ENCODE measurements around the gene F11.
"Not testable (repeated sequence)": the region's sequence is repeated elsewhere in the genome, so short reads cannot be mapped to it uniquely, and the experiment has no call there.

Gene F11

GRCh38 chr4:186265683-186266652 is at the start of gene F11:
TSS of gene F11 (plus strand) at chr4:186266189. CDS start at chr4:186267137, 948 bp downstream.
- no peak for DNase-seq

- no peak for DNase-seq
Measured at GRCh38 chr4:186216465-186217024, 49.4 kb upstream of the F11 start.

DNA sequence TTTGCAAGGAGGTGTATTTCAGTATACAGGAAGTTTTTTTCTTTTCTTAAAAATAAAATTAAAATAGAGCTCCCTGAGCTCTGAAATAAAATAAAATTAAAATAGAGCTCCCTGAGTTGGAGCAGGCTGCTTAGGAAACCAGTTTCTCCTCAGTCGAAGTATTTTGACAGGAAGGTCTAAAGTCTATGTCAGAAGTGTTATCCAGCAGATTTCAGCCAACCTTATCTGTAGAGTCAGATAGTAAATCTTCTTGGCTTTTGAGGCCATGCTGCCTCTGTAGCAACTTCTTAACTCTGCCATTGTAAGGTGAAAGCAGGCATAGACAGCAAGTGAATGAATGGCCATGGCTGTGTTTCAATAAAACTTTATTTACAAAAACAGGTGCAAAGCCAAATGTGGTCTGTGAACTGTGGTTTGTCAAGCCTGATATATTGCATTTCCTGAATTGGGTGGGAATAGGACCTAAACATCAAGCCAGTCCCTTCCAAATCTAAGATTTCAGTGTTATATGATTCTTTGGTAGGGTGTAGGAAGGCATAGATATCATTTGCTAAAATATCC is 48.2 kb upstream of the F11 start:
- DNase-seq = no peak

DNA sequence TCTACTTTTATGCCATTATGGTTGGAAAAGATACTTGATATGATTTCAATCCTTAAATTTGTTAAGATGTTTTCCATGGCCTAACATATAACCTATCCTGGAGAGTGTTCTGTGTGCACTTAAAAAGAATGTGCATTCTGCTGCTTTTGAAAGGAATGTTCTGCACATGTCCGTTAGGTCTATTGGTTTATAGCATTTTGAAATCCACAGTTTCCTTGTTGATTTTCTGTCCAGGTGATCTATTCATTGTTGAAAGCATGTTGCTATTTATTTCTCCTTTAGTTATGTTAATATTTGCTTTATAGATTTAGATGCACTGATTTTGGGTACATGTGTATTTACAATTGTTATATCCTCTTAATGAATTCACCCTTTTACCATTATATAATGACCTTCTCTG is 44.4 kb upstream of the F11 start:
- DNase-seq = no peak

DNA sequence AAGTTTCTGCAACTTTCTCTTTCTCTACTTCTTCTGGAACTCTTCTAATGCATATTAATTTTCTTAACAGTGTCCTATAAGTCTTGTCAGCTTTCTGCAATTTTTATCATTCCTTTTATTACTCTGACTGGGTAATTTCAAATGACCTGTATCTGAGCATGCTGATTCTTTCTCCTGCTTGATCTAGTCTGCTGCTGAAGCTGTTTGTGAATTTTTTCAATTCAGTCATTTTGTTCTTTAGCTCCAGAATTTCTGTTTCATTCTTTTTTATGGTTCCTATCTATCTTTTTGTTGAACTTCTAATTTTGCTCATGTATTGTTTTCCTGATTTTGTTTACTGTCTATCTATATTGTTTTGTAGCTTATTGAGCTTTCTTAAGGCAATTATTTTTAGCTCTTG is 40.1 kb upstream of the F11 start:
- no peak for DNase-seq

- DNase-seq = no peak
Measured at GRCh38 chr4:186226521-186227189, 39.3 kb upstream of the F11 start.

DNA sequence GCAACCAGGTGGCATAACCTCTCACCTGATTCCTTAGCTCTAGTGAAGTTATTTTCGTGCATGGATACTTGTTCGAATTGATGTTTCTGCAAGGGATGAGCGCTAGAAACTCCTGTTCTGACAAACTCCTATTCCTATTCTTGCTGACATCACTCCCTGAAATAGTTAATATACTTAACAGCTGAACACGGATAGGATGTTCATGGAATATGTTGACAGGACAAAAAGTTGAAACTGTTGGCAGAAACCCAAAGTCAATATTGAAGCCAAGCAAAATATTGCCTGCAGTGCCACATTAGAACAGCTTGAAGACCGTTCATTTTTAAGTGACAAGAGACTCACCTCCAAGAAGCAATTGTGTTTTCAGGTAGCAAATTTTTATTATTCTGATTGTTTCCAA is 38.8 kb upstream of the F11 start, which contains the start of gene KLKB1:
Gene KLKB1 (plus strand): TSS at position 287 of the 400 bp plus-strand sequence. CDS start 689 bp downstream, outside the sequence.
- no peak for DNase-seq

DNA sequence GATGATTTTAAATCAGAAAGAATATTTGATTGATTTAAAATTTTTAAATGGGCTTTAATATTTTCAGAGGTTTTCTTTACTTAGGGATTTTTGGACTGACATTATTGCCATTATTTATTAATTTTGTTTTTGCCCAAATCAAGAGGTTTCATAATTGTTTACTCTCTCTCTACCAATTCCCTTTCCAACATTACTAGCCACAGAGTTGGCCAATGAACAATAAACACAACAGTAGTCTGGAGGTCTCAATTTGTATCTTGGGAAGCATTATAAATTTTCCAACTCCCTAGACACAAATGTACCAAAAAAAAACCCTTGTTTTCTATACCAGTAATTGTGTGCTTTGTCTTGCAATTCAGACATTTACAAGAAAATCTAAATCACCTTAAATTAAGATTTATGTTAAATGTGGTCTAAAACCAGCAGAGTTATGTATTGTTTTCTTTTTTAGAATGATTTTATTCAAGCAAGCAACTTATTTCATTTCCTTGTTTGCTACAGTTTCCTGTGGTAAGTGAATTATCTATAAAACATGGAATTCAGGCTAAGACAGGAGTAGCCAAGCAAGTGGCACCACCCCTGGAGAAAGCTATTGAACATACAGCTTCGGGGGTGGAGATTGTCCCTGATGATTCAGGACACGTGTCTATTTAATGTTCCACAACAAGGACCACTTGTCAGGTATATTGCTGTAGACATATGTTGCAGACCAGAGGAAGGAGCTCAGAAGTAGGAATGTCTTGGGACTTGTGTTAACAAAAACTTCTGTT is 38.1 kb upstream of the F11 start:
- no peak for DNase-seq

- DNase-seq = no peak
Measured at GRCh38 chr4:186228514-186228894, 37.5 kb upstream of the F11 start.

DNA sequence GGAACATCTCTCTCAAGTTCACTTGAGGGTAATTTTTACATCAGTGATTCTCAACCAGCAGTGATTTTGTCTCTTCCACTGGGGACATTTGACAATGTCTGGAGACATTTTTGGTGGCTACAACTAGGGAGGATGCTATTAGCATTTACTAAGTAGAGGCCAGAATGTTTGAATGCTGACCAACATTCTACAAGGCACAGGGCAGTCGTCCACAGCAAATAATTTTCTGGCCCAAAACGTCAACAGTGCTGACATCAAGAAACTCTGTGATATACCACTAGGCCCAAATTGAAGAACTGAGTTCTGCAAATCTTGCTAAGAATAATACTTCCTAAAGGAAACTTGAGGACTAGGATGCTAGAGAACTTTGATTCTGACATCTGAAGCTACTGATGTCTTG is 31.6 kb upstream of the F11 start:
- DNase-seq = no peak

DNA sequence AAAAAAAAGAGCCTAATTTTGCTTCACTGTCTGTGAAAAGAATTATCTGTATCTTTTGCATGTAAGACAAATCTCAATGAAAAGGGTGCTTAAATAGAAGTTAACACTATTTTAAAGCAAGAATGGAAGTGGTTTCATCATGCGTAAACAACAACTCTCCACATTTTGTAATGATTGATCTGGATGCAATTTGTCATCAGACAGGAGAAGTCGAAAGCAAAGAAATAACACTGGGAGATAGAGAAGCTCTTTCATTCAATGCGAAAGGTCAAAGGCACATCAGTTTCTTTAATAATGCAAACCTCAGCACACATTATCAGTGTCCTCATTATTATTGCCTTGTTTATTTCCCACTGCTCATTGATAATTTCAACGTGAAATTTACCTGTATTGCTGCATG is 29.9 kb upstream of the F11 start:
- no peak for DNase-seq

- DNase-seq = no peak
Measured at GRCh38 chr4:186240452-186240847, 25.5 kb upstream of the F11 start.

DNA sequence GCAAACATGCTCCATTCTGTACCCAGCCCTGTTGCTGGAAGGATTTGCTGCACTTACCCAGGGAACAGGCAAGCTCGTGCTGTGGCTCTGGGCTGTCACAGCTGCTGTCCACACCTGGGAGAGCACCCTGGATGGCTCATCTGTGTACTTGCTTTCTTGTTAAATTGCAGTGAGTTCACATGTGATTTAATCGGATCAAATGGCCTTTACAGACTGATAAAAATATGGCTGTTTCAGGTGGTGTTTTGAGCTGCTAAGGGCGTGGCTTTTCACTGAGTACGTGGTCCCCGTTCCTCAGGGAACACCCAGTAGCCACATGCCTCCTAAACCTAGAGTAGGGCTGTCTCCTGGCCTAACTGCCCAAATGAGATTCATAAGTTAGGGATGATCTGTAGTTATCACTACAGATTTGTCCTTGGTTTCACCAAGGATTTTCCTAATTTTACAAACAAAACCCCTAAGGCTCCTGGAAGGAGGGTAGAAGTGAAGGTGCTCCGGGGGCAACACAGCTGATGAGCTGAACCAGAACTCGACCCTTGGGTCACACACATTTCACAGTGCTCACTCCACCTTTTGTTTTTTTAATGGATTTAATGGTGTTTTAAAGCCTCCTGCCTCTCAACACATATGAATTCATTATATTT is 25.0 kb upstream of the F11 start:
- no peak for DNase-seq

DNA sequence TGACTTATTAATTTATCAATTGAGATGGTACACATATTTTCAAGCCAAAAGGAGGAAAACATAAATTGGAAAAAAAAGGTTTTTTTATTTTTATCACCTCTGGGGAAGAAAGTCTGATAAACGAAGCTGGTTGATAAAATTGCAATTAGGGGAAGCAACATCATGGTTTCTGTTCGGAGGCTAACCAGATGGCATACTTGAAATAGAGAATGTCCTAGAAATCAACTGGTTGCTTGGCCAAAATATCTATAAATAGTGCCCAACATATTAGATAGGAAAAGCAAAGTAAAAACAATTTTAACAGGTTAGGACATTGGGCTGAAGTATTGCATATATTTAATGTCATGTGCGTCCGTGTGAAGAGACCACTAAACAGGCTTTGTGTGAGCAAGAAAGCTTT is 24.4 kb upstream of the F11 start:
- no peak for DNase-seq

GRCh38 chr4:186242031-186242430 is 24.0 kb upstream of the F11 start:
- not testable (repeated sequence) for DNase-seq

DNA sequence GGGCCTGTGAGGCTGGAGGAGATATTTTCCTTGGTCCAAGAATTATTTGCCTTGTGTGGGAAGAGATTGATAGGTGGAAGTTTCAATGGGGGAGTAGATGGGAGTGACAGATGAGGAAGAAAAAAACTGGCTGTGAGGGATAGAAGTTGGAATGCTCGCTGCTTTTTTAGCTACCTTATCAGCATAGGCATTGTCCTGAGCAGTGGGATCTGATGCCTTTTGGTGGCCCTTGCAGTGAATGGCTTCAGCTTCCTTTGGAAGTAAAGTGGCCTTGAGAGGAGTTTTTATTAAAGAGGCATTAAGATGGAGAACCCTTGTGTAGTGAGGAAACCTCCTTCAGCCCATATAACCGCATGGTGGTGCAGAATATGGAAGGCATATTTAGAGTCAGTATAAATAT is 22.7 kb upstream of the F11 start:
- DNase-seq = no peak

DNA sequence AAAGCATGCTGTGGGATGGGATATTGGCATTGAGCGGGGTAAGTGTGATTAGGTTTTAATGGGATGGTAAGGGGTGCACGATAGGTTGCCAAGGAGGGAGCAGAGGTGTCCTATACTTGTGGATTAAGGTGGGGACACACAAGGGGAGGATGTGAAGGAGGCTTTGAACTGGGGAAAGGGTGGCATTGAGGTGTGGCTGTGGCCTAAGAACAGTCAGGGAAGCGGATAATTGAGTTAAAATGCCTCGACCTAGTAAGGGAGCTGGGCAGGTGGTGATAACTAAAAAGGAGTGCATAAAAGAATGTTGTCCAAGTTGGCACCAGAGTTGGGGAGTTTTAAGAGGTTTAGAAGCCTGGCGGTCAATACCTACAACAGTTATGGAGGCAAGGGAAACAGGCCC is 21.2 kb upstream of the F11 start:
- DNase-seq = no peak

DNA sequence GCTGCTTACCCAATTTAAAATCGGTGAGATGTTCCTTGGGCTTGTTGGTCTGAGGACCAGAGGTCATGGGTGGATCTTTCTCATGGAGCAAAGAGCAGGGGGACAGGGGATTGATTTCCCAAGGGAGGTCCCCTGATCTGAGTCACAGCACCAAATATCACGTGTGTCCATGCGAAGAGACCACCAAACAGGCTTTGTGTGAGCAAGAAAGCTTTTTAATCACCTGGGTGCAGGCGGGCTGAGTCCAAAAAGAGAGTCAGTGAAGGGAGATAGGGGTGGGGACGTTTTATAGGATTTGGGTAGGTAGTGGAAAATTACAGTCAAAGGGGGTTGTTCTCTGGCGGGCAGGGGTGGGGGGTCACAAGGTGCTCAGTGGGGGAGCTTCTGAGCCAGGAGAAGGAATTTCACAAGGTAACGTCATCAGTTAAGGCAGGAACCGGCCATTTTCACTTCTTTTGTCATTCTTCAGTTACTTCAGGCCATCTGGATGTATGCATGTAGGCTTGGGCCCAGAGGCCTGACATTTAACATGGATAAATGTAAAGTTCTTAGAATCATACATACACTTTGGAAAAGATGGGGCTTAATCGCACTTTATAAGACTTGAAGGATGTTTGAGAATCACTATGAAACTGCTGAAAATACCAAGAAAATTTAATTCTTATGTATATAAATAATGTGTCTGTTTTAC is 18.8 kb upstream of the F11 start:
- DNase-seq = not testable (repeated sequence)

- DNase-seq = no peak
Measured at GRCh38 chr4:186248643-186249042, 17.3 kb upstream of the F11 start.

DNA sequence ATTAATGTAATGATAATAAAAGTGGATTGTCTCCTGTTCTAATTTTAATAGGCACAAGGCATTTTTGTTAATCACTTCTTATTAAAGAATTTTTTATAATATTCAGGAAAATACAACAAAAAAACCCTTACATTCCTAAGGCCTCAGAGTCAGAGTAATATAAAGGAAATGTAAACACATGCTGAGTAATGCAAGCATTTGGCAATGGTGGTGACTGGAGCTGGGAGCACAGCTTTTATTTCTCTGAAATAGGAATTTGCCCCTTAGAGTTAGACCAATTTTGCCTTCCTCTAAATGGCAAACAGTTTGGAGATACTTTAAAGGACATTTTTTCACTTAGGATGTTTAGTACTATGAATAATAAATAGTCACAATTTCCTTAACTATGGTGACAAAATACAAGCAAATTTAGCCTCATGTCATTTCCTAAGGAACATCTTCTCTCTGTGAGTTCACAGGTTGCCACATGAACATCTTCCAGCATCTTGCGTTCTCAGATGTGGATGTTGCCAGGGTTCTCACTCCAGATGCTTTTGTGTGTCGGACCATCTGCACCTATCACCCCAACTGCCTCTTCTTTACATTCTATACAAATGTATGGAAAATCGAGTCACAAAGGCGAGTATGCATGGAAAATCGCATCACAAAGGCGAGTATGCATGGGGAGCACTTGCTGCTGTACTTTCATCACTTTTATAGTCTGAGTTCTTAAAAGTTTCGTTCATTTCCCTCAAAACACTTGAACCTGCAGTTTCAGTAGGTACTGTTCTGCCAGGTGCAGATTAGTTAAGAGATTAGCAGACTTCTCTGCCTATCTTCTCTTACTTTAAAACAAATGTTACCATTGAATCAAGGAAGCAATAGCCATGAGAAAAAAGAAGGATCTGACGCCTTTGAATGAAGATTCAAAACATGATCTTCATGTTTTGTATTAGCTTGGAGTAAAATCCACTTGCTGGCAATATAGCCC is 15.9 kb upstream of the F11 start:
- no peak for DNase-seq

All from NCI-H1436 (cell line).